Inferior parietal cortex (tissue), 1 donor: ENCODE data around the gene TBX21.

Source experiments
- DNase-seq: peaks from one replicate; pipeline ENCODE4 v3.0.0-alpha.2; 2016; ENCODE audit errors: extremely low spot score

Gene TBX21

DNA sequence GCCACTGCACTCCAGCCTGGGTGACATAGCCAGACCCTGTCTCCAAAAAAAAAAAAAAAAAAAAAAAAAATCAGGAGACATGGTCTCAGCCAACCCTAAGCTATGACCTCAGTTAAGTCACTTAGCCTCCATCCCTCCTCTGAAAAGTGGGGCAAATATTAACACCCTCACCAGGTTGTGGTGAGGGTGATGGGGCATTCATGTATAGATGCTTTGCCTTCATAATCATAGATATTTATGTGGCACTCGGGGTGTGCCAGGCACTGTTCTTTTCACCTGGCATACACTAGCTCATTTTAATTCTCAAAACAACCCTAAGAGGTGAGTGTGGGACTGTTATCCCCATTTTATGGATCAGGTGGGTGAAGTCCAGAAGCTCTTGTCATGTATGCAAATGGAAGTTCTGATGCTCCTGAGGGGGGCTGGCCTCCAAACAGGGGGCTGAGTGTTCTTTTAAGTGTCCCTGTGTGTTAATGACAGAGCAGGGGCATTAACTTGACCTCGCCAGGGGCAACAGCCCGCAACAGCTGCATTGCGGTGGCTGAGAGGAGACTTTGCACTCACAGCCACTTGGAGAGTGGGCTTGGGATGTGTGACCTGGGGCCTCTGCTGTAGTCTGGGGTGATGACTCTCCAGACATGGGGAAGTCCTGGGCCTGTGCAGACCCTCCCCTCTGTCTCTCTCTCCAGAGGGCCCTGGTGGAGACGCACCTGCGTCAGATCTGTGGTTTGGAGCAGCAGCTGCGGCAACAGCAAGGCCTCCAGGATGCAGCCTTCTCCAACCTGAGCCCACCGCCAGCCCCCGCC is 34.9 kb upstream of the TBX21 start:
- no peak for DNase-seq

DNA sequence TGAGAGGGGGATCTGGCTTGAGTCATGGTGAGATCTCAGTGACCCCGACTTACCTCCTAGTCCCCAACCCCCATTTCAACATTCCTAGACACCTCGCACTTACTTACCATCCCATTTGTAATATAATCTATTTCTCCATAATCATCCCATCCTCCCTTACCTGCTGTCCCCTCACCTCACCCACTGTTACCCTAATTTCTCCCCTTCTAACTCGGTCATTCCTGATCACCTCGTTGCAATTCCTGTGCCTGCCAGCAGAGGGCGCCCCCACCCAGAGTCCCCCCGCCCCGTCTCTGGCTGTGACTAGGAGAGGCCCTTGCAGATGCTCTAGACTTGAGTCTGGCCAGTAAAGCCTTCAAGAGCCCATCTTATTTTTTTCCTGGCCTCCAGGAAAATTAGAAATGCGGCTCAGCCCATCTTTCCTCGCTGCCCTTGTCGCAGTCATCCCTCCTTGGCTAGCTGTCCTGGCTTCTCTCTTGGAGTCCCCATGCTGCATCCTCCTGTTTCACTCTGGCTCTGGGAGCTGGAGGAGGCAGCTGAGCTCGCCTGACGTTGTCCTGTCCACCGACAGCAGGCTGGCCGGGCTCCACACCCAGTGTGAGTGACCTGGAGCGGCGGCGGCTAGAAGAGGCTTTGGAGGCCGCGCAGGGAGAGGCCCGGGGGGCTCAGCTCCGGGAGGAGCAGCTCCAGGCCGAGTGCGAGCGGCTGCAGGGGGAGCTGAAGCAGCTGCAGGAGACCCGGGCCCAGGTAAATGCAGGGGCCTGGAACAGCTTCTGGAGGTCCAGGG is 34.1 kb upstream of the TBX21 start:
- peak; percentile 63 for DNase-seq

DNA sequence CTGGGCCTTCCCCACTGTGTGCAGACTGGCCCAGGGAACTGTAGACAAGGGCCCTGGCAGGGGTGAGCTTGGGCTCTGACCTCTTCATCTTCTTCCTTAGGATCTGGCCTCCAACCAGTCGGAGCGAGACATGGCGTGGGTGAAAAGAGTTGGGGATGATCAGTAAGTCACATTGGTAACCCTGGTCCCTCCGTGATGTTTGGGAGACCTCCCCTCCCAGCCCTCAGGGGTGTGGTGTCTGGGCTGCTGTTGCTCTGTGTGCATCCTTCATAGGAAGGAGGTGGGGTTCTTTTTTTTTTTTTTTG is 33.5 kb upstream of the TBX21 start:
- no peak for DNase-seq

DNA sequence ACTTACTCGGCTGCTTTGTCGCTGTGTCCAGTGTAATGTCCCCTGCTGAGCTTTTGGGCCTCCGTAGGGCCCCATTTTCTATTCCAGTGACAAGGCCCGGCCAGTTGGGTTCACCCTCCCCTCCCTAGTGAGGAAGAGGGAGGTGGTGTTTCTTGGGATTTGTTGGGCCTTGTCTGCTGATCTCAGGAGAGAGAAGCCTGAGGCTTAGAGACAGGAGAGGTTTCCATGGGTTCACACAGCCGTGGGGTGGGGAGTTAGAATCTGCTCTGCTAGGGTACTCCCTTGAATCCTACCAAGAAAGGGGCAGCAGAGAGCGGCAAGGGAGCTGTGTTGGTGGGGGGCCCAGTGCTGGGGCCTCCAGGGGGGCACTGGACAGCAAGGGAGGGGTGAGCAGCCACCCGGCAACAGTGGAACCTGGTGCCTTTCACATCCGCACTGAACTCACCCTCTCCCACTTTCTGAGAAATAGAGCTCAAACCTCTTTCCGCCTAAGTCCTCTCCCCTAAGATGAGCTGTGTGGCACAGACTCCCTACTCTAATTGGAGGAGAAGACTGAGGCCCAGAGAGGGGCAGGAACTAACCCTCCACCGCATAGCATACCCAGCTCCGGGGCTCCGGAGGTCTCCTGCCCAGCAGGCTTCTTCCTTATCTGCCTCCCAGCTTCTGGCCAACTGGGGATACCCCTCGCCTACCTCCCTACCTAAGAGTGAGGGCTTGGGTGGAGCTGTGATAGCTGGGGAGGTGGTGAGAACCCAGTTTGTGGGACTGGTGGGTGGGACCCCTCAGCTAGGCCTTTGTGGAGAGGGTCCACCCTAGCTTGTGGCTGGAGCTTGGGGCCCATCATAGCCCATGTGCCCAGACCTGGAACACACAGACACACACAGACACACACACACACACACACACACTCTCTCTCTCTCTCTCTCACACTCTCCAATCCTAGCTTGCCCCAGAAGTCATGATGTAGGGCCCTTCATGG is 32.3 kb upstream of the TBX21 start:
- no peak for DNase-seq

DNA sequence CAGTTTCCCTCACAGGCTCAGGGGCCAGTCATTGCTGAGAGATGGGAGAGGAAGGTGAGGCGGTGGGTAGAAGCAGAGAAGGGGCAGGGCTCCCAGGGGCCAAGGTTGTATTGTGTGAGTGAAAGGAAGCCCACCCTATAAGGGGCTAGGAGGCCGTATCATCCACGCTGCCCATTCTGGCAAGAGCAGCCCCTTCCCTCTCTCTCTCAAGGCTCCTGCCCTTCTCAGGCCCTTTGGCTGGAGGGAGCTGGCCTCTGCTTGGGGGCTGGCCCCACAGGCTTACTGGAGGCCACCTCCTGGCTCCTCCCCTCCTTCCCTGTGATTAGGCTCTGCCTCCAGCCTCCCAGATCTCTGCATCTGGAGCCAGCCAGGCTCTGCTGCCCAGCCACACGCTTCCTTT is 31.4 kb upstream of the TBX21 start:
- DNase-seq, result no peak

DNA sequence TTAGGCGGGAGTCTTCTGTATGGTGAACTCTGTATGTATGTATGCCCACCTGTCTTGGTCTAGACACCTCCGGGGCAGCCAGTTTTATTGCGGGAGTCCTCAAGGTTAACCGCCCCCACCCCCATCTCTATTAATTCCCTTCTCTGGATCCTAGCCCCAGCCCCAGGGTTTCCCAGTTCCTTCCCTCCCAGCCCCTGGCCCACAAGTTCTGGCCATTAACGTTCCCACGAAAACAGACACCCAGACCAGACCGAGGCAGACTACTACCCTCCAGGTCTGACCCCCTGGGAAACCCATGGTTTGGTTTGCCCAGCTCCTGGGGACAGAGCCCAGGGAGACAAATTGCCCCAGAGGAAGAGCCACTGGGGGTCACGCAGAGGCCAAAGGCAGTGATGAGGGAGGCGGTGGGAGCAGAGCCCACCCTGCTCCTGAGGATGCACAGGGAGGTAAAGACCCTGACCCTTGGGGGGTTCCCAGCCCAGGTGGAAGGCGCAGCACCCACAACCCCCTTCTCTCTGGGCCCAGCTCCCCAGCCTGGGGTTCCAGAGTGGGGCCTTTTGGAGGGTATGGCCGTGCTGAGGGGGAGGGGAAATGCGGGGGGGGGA is 30.5 kb upstream of the TBX21 start:
- no peak for DNase-seq

DNA sequence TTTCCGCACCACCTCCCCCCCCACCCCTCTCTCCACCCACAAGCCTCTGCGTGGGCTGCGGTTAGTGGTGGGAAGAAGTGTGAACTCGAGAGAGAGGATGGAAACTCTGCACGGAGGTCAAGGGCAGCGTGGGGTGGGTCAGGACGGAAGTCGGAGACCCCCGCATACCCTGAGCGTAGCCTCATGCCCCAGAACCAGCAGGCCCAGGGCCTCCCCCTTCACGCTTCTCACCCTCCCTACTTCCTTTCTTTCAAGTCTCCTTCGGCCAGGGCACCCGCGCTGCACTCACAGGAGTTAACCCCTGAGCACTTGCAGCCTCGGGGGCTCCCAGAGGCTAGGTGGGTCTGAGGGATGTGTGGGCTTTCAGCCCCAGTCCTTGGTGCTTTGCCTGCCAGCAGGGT is 29.8 kb upstream of the TBX21 start:
- DNase-seq, result no peak

DNA sequence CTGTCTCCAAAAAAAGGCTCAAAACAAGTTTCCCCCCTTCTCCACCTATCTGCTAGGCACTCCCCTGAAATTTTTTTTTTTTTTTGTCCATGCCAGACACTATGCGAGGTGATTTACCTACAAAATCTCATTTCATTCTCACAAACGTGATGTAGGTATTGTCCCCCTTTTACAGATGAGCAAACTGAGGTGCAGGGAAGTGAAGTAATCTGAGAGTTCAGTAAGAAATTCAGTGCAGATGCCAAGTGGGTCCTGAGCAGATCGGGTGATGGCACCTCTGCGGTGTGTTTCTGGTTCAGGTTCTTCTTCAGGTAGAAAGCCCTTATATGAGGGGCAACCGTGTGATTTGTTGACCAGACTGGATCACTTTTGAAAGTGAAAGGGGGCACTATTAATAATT is 29.4 kb upstream of the TBX21 start:
- no peak for DNase-seq

DNA sequence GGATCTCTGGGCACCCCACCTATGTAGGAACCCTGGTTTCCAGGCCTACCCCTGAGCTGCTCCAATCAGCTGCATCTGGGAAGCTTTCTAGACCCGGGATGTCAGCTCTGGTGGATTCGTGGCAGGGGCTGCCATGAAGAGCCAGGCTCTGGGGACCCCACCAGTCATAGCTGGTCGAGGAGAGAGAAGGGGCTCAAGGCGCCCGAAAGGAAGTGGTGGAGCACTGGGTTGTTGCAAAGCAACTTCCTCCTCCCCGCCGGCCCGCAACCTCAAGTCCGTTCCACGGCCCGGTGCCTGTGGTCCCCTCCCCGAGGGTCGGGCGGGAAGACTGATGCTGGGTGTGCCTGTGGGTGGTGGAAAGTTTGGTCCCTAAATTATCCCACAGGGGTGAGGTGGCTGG is 28.9 kb upstream of the TBX21 start:
- no peak for DNase-seq

DNA sequence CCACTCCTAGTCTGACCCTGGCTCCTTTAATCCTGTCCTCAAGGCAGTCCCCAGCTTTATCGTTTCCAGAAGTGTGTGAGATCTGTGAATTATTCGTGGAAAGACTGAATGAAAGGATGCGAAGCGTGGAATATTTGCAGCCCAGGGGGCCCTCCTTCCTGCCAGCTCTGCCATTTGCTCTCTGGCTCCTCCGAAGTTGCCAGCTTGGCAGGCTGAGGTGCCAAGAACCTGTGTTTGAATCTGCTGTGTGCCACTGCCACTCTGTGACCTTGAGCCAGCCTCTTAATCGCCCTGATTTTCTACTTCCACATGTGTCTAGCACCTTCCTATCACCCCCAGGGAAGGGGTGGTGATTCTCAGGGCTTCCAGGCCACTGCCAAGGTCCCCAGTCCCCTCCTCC is 28.3 kb upstream of the TBX21 start:
- DNase-seq, result no peak

DNA sequence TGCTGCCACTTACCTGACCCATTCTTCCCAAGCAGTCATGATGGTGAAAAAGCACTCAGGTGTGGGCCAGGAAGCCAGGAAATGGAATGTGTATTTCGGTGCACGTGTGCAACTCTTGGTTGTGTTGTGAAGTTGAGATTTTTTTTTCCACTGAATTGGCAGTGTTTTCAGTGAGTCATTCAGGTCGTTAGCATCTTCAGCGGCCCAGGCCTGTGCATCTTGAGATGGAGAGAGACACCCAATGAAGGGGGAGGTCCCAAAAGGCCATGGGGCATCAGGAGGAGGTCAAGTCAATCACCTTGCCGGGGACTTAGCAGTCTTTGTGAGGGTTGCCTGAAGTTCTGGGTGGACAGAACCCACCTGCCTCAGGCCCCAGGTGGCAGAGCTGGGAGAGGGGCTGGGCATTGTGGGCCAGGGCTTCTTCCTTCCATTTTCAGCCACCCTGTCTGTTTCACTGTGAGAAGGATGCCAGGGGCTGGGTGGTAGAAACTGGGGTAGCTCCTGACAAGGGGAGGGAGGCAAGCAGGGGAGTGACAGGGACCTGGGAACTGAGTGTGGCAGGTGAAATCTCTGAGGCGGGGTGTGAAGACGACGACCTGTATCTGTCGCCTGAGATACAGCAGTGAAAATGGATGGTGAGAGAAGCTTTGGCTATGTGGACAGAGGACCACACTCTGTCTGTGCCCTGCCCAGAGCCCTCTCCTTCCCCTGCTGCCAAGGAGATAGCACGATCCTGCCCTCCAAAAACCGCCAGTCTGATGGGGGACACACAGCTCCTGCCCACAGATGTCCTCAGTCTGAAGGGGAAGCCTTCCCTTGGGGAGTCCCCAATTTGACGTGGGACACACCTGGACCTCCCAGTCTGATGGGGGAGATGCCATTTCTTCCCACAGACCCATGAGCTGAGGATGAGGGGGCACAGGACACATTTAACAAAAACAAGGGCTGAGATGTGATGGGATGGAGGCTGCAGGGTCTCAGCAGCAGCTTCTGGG is 27.2 kb upstream of the TBX21 start:
- no peak for DNase-seq

DNA sequence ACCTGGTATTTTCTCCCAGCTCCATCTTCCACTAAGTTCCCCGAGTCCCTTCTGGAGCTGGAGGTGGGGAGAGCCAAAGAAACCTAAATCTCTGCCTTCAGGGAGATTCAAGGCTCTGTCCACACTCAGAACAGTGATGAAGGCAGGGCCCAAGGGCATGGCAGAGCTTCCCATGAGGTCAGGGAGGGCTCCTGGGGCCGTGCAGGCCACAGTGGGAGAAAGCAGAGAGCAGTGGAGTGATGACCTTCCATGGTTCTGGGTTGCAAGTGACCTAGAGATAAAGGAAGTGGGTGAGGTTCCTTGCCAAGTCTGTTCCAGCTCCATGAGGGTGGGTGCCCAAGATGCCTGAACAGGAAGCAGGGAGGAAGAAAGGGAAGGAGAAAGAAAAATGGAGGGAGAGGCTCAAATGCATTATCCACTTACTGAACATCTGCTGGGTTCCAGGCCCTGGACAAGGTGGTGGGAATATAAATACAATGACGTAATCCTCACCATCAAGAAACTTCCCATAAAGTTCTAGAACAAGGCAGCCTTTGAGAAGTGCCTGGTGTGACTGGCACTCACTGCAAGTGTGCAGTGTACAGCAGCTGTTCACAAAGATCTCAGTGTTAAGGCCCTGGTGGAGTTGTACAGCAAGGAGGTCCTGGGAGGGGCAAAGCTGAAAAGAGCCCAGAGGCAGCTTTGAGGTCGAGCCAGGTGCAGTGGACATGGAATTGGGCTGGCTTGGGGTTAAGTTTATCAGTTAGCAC is 25.8 kb upstream of the TBX21 start:
- DNase-seq, result no peak

DNA sequence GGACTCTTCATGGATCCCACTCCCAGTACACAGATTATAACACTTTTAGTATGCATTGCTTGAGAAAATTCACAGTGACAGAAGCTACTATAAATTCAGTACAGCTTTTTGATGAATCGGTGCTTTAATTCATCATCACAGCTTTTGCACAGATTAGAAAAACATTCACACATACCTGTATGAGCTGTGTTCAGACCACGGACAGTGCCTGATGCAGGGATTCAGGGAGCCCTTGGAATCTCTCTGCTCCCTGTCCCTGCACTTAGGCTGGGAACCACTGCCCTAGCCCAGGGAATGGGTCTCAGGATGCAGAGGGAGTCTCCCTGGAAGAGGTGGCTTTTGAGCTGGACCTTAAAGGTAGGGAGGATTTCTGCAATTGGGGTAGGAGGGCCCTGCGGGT is 25.2 kb upstream of the TBX21 start:
- no peak for DNase-seq

DNA sequence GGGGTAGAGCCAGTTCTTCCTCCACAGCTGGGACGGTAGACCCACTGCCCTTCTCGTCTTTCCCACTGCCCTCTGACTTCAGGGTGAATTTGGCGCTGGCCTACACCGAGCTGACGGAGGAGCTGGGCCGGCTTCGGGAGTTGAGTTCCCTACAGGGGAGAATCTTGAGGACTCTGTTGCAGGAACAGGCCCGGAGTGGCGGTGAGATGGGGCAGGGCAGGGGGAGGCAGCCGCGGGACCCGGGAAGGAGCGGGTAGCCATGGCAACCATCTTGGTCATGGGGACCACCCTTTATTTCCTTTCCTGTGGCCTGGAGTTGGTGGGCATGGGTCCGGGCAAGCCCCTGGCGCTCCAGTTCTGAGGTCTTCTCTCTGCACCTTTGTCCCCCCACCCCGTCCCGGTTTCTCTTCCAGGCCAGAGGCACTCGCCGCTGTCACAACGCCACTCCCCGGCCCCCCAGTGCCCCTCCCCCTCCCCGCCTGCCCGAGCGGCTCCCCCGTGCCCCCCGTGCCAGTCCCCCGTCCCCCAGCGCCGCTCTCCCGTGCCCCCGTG is 24.6 kb upstream of the TBX21 start:
- DNase-seq, result no peak

DNA sequence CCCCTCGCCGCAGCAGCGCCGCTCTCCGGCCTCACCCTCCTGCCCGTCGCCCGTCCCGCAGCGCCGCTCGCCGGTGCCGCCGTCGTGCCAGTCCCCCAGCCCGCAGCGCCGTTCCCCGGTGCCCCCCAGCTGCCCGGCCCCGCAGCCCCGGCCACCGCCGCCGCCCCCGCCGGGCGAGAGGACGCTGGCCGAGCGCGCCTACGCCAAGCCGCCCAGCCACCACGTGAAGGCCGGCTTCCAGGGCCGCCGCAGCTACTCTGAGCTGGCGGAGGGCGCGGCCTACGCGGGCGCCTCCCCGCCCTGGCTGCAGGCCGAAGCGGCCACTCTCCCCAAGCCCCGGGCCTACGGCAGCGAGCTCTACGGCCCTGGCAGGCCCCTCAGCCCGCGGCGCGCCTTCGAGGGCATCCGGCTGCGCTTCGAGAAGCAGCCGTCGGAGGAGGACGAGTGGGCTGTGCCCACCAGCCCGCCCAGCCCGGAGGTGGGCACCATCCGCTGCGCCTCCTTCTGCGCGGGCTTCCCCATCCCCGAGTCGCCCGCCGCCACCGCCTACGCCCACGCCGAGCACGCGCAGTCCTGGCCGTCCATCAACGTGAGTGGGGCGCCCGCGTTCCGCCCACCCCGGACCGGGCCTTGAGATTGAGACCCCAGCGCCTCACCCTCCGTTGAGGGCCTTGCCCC is 24.0 kb upstream of the TBX21 start:
- no peak for DNase-seq

DNA sequence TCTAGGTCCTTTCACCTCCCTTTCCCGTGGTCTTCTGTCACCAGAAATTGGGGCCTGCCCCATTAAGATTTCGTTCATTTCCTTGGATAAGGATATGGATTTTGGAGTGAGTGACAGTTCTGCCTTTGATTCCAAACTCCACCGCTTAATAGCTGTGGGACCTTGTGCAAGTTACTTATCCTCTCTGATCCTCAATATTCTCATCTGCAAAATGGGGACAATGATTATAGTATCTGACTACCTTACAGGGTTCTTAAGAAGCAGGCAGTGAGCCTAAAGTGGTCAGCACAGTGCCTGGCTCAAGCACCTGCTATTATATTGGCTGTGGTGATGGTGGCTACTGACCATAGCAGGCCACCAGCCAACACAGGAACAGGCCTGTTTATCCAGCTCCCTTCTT is 23.4 kb upstream of the TBX21 start:
- no peak for DNase-seq

DNA sequence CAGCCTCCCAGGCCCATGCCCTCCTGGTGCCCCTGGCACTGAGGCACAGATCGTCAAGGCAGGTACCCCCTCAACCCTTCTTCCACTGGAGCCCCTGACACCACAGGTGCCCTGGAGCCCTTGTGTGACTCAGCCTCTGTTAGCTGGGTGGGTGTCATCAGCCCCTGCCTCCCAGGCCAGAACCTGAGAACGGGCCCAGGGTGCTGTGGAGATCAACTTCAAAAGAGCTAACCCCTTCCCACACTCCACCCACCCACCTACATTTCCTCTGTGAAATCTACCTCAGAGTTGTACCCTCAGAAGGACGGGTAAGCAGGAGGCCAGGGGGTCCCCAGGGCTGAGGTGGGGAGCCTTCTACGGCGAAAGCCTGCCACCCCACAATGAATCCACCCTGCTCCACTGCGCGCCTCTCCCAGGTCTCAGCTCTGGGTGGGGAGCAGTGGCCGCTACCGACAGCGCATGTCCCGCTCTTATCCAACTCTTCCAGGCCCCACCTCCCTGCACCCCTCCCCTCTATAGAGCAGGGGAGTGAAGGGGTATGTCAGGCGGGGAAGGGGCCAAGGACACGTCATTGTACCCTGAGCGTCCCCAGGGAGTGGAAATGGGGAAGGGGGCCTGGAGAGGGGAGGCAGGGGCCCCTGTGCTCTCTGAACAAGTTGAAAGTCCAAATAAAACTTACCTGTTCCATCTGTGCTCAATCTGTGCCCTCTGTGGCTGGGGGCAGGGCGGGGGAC is 21.5 kb upstream of the TBX21 start:
- no peak for DNase-seq

DNA sequence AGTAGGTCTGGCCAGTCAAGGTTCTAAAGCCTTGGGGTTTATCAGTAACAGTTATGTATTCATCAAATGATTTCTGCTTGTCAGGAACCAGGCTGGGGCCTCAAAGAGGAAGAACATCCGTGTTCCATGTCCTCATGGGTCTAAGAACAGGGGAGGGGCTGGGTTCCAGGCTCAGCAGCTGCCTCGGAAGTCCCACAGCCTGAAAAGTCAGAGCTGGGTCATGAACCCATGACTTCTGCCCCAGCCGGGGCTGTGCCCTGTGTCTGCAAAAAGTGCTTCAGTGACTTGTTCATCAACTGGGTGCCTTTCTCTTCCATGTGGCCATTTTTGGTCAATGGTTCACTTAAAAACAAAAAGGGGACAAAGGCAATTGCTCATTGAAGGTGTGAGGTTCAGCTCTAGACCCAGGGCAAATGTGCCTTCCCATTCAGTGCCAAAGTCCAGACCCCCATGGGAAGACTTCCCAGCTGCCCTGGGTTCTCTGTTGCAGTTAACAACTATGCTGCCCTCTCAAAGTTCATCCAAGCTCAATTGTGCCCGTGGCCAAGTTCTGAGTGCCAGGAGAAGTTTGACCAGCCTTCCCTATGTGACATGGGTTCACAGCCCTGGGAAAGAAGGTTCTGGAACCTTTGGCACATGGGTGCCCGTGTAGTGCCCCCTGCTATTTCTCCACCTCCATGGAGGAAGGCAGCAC is 20.6 kb upstream of the TBX21 start:
- no peak for DNase-seq
